Activated CD8-positive, alpha-beta memory T cell treated with anti-CD3 and anti-CD28 coated beads, Interleukin-2, amount 50 U/mL, for 1 hour (primary cell): ENCODE data around the gene MTAP.
"Not testable (repeated sequence)": the region's sequence is repeated elsewhere in the genome, so short reads cannot be mapped to it uniquely, and the experiment has no call there.

ENCODE experiments used
- DNase-seq: peaks from one replicate; pipeline ENCODE4 v3.0.0-alpha.2; 2020; ENCODE audit errors: extremely low read depth

The MTAP gene

GRCh38 chr9:21919377-21920362, 117.2 kb downstream of the MTAP start:
- DNase-seq, result no peak

DNA sequence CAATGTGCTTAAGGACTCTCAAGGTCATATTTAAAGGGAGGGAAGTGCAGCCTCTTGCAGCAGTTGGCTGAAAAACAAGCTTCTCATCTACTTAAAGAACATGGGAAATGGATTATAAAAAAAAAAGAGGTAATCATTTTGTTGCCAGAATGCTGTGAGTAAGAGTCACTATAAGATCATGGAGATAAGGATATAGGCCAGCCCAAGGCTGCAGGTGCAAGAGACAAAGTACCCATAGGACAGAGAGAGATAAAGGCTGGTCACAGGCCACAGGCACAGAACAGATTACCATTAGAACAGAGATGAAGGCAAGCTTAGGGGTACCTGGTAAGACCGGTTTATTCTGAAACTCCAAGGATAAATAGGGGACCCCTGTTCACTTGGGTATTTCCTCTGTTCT, 121.3 kb downstream of the MTAP start:
- no peak for DNase-seq

DNA sequence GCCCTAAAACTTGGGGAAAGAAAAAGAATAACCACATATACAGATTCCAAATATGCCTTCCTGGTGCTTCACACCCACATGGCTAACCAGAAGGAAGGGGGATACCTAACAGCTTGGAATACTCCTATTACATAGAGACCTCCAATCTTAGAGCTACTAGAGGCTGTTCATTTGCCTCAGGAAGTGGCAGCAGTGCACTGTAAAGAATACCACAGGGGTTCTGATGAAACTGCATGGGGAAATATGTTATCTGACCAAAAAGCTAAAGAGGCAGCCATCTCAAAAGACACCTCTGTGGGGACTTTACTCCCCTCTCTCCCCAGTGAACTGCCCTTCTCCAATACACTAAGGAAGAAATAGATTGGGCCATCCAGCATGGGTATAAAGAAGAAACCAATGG, 125.3 kb downstream of the MTAP start:
- DNase-seq, result no peak

DNA sequence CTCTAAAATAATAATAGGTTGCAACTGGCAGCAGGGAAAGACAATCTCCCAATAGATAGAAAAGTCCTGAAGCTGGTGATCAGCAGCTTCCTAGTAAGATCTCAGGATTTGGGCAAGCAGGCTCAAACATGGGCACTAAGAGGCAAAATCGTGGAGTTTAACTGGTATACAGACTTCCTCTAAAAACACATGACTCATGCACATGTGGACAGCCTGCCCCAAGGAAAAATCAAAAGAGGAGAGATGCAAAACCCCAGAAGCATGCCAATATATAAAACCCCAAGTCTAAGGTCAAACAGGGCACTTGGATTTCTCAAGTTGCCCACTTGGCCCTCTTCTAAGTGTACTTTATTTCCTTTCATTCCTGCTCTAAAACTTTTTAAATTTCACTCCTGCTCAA, 129.0 kb downstream of the MTAP start:
- DNase-seq, result no peak

GRCh38 chr9:21933281-21933680, 130.8 kb downstream of the MTAP start:
- DNase-seq, result no peak

DNA sequence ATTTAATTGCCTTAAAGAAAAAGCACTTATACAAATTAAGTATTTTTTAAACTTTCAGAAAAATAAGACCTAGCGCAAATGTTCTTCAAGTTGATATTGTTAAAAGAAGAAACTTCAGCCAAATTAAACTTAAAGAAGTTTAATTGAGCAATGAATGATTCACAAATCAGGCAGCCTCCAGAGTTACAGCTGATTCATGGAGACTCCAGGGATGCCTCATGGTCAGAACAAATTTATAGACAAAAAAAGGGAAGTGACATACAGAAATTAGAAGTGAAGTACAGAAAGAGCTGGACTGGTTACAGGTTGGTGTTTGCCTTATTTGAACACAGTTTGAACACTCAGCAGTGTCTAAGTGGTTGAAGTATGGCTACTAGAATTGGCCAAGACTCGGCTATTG, 131.4 kb downstream of the MTAP start:
- DNase-seq, result no peak

- no peak for DNase-seq
Observed at GRCh38 chr9:21935631-21936030, 133.2 kb downstream of the MTAP start.

GRCh38 chr9:21936161-21936560, 133.7 kb downstream of the MTAP start:
- DNase-seq, result no peak

DNA sequence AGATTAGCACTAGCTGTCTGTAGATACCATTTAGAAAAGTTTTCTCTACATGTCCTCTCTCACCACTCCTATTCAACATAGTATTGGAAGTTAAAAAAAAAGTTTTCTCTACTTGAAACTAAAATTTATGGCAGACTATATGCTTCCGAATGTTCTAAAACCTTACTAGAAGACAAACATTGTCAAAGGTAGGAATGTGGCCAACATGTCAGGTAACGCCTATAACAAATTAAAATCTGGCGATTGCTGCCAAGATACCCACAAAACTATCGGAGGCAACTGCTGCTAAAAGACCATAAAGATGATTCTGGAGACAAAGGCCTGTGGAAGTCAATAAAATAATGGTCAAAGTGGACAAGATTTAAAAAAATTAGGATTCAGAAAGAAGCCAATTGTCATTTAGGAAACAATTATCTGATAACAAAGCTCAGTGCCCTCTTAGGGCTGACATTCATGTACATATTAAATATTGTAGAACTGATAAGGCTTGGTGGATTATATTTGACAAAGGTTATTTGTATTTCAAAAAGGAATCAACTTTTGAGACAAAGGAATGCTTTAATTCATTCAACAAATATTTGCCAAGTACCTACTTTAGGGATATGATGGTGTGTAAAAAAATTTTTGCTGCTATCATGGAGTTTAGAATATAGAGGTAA, 139.0 kb downstream of the MTAP start:
- no peak for DNase-seq

DNA sequence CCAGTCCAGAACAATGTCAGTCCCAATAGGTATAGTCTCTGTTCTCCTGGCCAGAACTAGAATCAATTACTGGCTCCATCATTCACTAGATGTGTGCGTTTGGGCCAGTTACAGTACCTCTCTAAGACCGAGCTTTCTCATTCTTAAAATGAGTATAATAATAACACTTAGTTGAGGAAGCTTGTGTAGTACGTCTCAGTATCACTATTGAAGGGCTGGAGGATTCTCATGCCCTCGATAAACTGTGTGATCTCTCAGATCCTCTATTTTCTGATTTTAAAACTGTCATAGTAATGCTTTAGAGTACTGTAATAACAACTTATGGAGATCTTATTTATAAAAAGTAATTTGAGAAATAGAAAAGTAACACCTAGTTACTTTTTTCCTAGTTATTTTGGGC, 141.0 kb downstream of the MTAP start:
- no peak for DNase-seq

GRCh38 chr9:21945606-21946005, 143.2 kb downstream of the MTAP start:
- DNase-seq, result no peak

GRCh38 chr9:21958833-21959232, 156.4 kb downstream of the MTAP start:
- no peak for DNase-seq

- not testable (repeated sequence) for DNase-seq
Observed at GRCh38 chr9:21959268-21959667, 156.8 kb downstream of the MTAP start.

GRCh38 chr9:21961569-21961968, 159.1 kb downstream of the MTAP start:
- no peak for DNase-seq

DNA sequence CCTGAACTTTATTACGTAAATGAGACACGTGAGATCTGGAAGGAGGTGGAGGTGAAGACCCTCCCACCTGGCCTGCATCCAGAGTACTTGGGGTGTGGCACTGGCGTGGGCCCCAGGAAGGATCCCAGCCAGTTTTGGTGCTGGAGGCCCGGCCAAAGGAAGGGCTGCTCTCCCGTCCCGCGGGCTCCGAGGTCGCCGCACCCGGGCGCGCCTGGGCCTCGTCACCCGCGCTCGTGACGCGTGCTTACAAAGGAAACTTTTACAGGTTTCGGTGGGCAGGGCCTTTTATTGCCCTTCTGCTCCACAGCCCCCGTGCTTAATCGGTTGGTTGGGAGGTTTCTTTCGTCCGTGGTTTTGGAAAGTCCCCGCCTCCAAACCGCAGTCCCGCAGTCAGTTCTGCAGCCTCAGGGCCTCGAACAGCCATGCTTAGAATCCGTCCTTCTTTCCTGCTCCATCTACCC, 162.5 kb downstream of the MTAP start:
- DNase-seq, result no peak

DNA sequence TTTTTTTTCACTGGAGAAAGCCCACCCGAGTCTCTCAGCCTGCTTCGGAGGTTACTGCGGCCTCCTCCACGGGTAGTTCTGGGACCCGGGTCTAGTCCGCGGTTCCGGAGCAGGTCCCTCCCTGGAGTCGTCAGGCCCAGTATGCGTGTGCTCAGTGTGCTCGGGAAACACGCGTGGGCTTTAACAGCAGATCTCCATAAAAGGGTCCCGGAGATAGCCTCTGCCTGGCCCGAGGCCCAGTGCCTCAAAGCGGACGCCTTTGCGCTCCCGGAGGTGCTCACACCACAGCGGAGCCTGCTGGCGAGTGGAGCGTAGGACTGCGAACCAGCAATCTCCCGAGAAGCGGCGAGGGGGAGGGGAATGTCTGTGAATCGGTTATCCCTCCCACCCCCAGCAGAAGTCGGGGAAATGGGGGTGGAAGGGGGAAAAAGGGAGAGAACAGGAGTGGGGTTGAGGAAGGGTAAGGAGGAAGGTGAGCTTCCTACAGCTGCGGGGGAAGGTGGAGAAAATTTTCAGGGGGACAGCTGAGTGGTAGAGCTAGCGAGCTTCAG, 163.0 kb downstream of the MTAP start:
- no peak for DNase-seq

GRCh38 chr9:21966140-21966851, 163.9 kb downstream of the MTAP start:
- DNase-seq, result no peak

DNA sequence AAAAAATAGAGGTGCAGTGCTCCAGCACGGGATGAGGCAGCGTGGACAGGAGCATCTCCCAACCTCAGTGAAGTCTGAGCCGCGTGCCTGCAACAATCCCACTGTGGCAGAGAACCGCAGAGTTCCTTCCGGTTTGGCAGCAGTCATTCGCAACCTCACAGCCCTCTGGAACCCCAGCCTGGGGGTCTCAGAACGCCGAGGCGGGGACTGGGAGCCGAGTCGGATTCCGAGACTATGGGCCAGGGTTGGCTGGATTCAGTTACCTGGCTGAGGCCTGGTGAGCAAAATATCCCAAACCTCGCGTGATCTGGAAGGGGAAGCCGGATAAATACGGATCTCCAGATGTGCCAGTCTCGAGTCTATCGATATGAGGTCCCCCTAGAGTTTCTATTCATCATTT, 164.7 kb downstream of the MTAP start:
- DNase-seq, result no peak

GRCh38 chr9:21967702-21968101, 165.3 kb downstream of the MTAP start:
- no peak for DNase-seq

DNA sequence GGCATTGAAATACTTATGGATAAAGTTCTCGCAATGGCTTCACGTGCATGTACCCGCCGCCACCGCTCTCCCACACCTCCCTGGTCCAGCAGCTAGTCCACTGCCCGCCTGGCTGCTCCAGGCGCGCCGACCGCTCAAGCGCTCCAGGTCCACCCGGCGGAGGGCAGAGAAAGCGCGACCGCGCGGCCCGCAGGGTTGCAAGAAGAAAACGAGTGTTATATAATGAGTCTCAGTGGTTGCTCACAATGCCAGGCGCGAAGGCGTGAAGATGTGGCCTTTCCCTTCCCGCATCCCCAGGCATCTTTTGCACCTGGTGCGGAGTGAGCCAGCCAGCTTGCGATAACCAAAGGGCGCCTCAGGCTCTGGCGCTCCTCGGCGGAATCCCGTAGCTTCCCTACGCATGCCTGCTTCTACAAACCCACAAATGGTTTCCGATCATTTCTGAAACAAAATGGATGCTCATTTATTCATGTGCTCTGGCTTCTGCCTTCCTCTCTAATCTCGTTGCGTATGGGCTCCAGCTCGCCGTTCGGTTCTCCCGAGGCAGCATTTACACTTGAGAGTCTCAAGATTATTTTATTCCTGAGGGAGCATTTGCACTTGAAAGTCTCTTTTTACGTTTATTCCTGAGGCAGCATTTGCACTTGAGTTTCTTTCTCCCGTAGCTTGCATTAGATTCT, 166.0 kb downstream of the MTAP start:
- no peak for DNase-seq
